K562 (cell line): Measurements from ENCODE around the gene ZMYM2. TPM values are rescaled to one million over a fixed set of nuclear protein-coding genes. Genes with fewer than 3 reads are reported as not detected.
A peak's percentile ranks its signal among the peaks of the same experiment; 100 is the strongest.

Source experiments
- BRCA1 ChIP-seq, 2 experiments: fragments of 450-650 bp in 1 of 2; sonication (generic) in 1 of 2; formaldehyde crosslinking in 1 of 2; IDR thresholded peaks; 2 replicates each; pipeline versions ENCODE4 v1.5.0 to v1.6.1; 2017 to 2020; ENCODE audit warnings: mild to moderate bottlenecking in 1 of 2, missing genetic modification reagents in 1 of 2
- BRF2 ChIP-seq: IDR thresholded peaks from 3 replicates; pipeline ENCODE4 v1.6.1; 2011; ENCODE audit warnings: borderline replicate concordance, mild to moderate bottlenecking; ENCODE audit not compliant: insufficient read length, insufficient read depth
- C11orf30 ChIP-seq: fragments of 450-650 bp; IDR thresholded peaks from 2 replicates; pipeline ENCODE4 v1.6.1; 2016; ENCODE audit warnings: low read depth, mild to moderate bottlenecking
- CGGBP1 ChIP-seq: fragments of 250-450 bp; sonication (Bioruptor Pico); IDR thresholded peaks from 2 replicates; pipeline ENCODE4 v1.9.0; 2021; ENCODE audit warnings: mild to moderate bottlenecking
- CHD1 ChIP-seq: fragments of 200-600 bp; sonication (generic); IDR thresholded peaks from one replicate; pipeline ENCODE4 v1.6.1; 2012; ENCODE audit warnings: mild to moderate bottlenecking, moderate library complexity, low read length, inconsistent platforms
- EP300 ChIP-seq: IDR thresholded peaks from 2 replicates; pipeline ENCODE4 v1.6.1; 2012; ENCODE audit warnings: low read length, improper control_type of control experiment
- NCOA1 ChIP-seq: fragments of 450-650 bp; IDR thresholded peaks from 2 replicates; pipeline ENCODE4 v1.6.1; 2016; ENCODE audit warnings: low read depth
- NUFIP1 ChIP-seq: fragments of 450-650 bp; IDR thresholded peaks from 2 replicates; pipeline ENCODE4 v1.6.1; 2018; ENCODE audit not compliant: partially characterized antibody
- PCBP1 ChIP-seq: fragments of 200-400 bp; formaldehyde crosslinking; IDR thresholded peaks from 2 replicates; pipeline ENCODE4 v1.6.1; 2018; ENCODE audit warnings: mild to moderate bottlenecking, low read depth, low read length; ENCODE audit not compliant: poor library complexity, severe bottlenecking
- PHF20 ChIP-seq: fragments of 450-650 bp; IDR thresholded peaks from 2 replicates; pipeline ENCODE4 v1.6.1; 2018; ENCODE audit not compliant: partially characterized antibody
- SIN3A ChIP-seq, 2 experiments: fragments of 150-350 bp in 1 of 2; IDR thresholded peaks; 2 replicates each; pipeline ENCODE4 v1.6.1; 2011 to 2016; ENCODE audit warnings: borderline replicate concordance in 2 of 2, low read depth in 2 of 2, low read length in 2 of 2, mild to moderate bottlenecking in 2 of 2, moderate library complexity in 2 of 2; ENCODE audit not compliant: control insufficient read depth in 1 of 2
- SNIP1 ChIP-seq: fragments of 450-650 bp; IDR thresholded peaks from 2 replicates; pipeline ENCODE4 v1.7.1; 2017; ENCODE audit warnings: low read depth, mild to moderate bottlenecking
- SRSF9 ChIP-seq: fragments of 200-400 bp; formaldehyde crosslinking; IDR thresholded peaks from 2 replicates; pipeline ENCODE4 v1.6.1; 2017; ENCODE audit warnings: low read depth, low read length, borderline replicate concordance
- STAT5B ChIP-seq: fragments of 250-450 bp; sonication (Bioruptor Pico); IDR thresholded peaks from 2 replicates; pipeline ENCODE4 v1.8.0; 2021; ENCODE audit warnings: mild to moderate bottlenecking, inconsistent platforms
- TAF15 ChIP-seq: fragments of 200-400 bp; formaldehyde crosslinking; IDR thresholded peaks from 2 replicates; pipeline ENCODE4 v1.6.1; 2017; ENCODE audit warnings: mild to moderate bottlenecking, low read depth, low read length, moderate library complexity
- THRA ChIP-seq: fragments of 450-650 bp; IDR thresholded peaks from 2 replicates; pipeline ENCODE4 v1.6.1; 2017; ENCODE audit warnings: mild to moderate bottlenecking, moderate library complexity
- ZBTB17 ChIP-seq: fragments of 450-650 bp; formaldehyde crosslinking; IDR thresholded peaks from 2 replicates; pipeline ENCODE4 v1.4.0; 2020; ENCODE audit warnings: mild to moderate bottlenecking
- ZFP30 ChIP-seq: fragments of 250-450 bp; sonication (Bioruptor Pico); IDR thresholded peaks from 2 replicates; pipeline ENCODE4 v1.8.0; 2022; ENCODE audit warnings: moderate library complexity, mild to moderate bottlenecking, inconsistent platforms, borderline replicate concordance
- ZNF12 ChIP-seq: sonication (generic); formaldehyde crosslinking; IDR thresholded peaks from 2 replicates; pipeline ENCODE4 v1.4.0; 2020; ENCODE audit warnings: mild to moderate bottlenecking, missing genetic modification reagents
- ZNF175 ChIP-seq: fragments of 200-800 bp; sonication (Bioruptor generic); IDR thresholded peaks from 2 replicates; pipeline ENCODE4 v1.6.1; 2016; ENCODE audit warnings: low read depth, mild to moderate bottlenecking, missing genetic modification characterization, missing compliant biosample characterization
- polyA plus RNA-seq, 8 experiments: library from polyadenylated mRNA; depleted of rRNA in 4 of 8; stranded (reverse) in 5 of 8; unstranded in 3 of 8; fragments of >200 nt; fragmentation: Nextera tagmentation in 2 of 8; fragmentation: Illumina TruSeq in 1 of 8; extraction: Ambion mirVana in 2 of 8; extraction: Trizol in 1 of 8; gene quantifications; 2 replicates each; pipeline versions ENCODE4 v1.2.1 to v1.2.3, GENCODE V29; 2011 to 2014; ENCODE audit warnings: inconsistent platforms in 1 of 8, missing spikeins in 1 of 8
- total RNA-seq, 7 experiments: library from RNA; depleted of rRNA in 6 of 7; stranded (reverse); fragments of >200 nt in 6 of 7; fragmentation: Illumina TruSeq in 2 of 7; extraction: Trizol in 2 of 7; gene quantifications; 2 replicates each; pipeline versions ENCODE4 v1.2.1 to v1.2.3, GENCODE V29; 2011 to 2021; ENCODE audit warnings: low replicate concordance in 1 of 7
- TF ChIP-seq, protein P1 (sequence below): sonication (generic); formaldehyde crosslinking; IDR thresholded peaks from 2 replicates; pipeline ENCODE4 v1.4.0; 2020; ENCODE audit warnings: mild to moderate bottlenecking, missing genetic modification reagents
- TF ChIP-seq, protein P2 (sequence below), 2 experiments: fragments of 450-650 bp; conservative IDR thresholded peaks; 2 replicates each; pipeline ENCODE4 v1.6.1; 2017; ENCODE audit warnings: mild to moderate bottlenecking in 2 of 2, moderate library complexity in 2 of 2

The ZMYM2 gene
- total and polyA plus RNA-seq, 9 of the 15 experiments (the other 6 are each of a cell fraction or from before 2014, with no cell fraction given), result 5.0 to 48.8 (median 26.8) TPM

DNA sequence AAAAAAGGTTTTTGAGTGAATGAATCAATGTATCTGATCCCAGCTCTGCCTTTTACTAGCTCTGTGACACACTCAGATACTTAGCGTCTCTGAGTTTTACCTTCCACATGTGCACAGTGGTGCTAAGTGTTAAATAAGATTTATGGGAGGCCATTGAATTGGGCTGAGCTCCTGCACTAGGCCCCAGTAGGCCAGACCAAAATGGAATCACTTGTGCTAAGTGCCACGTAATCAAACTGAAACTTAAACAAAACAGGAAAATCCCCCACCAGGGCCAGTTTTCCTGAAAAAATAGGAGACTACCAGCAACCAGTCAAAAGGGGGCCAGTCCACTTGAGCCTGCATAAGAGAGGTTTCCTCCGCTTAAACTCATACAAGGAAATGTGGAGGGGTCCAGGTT lies 161.4 kb downstream of the ZMYM2 start (continued):
- no peak for TF ChIP-seq SNIP1
- TF ChIP-seq BRF2, result no peak
- TF ChIP-seq, protein P1, sequence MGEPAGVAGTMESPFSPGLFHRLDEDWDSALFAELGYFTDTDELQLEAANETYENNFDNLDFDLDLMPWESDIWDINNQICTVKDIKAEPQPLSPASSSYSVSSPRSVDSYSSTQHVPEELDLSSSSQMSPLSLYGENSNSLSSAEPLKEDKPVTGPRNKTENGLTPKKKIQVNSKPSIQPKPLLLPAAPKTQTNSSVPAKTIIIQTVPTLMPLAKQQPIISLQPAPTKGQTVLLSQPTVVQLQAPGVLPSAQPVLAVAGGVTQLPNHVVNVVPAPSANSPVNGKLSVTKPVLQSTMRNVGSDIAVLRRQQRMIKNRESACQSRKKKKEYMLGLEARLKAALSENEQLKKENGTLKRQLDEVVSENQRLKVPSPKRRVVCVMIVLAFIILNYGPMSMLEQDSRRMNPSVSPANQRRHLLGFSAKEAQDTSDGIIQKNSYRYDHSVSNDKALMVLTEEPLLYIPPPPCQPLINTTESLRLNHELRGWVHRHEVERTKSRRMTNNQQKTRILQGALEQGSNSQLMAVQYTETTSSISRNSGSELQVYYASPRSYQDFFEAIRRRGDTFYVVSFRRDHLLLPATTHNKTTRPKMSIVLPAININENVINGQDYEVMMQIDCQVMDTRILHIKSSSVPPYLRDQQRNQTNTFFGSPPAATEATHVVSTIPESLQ, result no peak
- no peak for TF ChIP-seq NUFIP1
- TF ChIP-seq SIN3A (IDR thresholded peaks at IDR 0.05; ENCODE audit: borderline replicate concordance in 2 of 2, control insufficient read depth in 1 of 2, low read depth in 2 of 2, low read length in 2 of 2), result no peak
- TF ChIP-seq ZNF12 (CRISPR knock-in tag), result no peak
- no peak for TF ChIP-seq ZFP30 (CRISPR knock-in tag)
- TF ChIP-seq ZNF175, result peak; percentile 92
- TF ChIP-seq SRSF9, result no peak
- TF ChIP-seq, protein P2, sequence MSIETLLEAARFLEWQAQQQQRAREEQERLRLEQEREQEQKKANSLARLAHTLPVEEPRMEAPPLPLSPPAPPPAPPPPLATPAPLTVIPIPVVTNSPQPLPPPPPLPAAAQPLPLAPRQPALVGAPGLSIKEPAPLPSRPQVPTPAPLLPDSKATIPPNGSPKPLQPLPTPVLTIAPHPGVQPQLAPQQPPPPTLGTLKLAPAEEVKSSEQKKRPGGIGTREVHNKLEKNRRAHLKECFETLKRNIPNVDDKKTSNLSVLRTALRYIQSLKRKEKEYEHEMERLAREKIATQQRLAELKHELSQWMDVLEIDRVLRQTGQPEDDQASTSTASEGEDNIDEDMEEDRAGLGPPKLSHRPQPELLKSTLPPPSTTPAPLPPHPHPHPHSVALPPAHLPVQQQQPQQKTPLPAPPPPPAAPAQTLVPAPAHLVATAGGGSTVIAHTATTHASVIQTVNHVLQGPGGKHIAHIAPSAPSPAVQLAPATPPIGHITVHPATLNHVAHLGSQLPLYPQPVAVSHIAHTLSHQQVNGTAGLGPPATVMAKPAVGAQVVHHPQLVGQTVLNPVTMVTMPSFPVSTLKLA (conservative IDR thresholded peaks at IDR 0.05), result no peak
- no peak for TF ChIP-seq CHD1
- no peak for TF ChIP-seq EP300
- no peak for TF ChIP-seq CGGBP1 (CRISPR knock-in tag)
- TF ChIP-seq STAT5B (CRISPR knock-in tag), result no peak
- no peak for TF ChIP-seq PCBP1
- TF ChIP-seq THRA, result no peak
- TF ChIP-seq NCOA1, result no peak
- TF ChIP-seq C11orf30, result no peak
- TF ChIP-seq BRCA1 (IDR thresholded peaks at IDR 0.05), result no peak
- no peak for TF ChIP-seq BRCA1 (CRISPR knock-in tag; IDR thresholded peaks at IDR 0.05)
- 0 out of 2 replicates have a peak, but pooled peaks have one; percentile 24 for TF ChIP-seq ZBTB17 (CRISPR knock-in tag)
- no peak for TF ChIP-seq TAF15
- TF ChIP-seq PHF20, result no peak
